Osteoblast (primary cell): Measurements from ENCODE around the gene ELAVL1. TPM values are rescaled to one million over a fixed set of nuclear protein-coding genes. Genes with fewer than 3 reads are reported as not detected.
A peak's percentile ranks its signal among the peaks of the same experiment; 100 is the strongest.
"Not testable (repeated sequence)": the region's sequence is repeated elsewhere in the genome, so short reads cannot be mapped to it uniquely, and the experiment has no call there.

Experiments
- DNase-seq: peaks from one replicate; pipeline ENCODE4 v3.0.0; 2011; ENCODE audit warnings: low spot score, mixed read lengths; ENCODE audit not compliant: insufficient read length; ENCODE audit errors: missing footprints
- H2AFZ ChIP-seq: 2 replicates; pipeline ENCODE4 v1.6.0; 2011; ENCODE audit warnings: mild to moderate bottlenecking, low read length
- H3K27ac ChIP-seq: 2 replicates; pipeline ENCODE4 v1.5.1; 2011; ENCODE audit warnings: mild to moderate bottlenecking, low read depth, low read length, moderate library complexity
- H3K27me3 ChIP-seq: 2 replicates; pipeline ENCODE4 v1.6.0; 2012; ENCODE audit warnings: mild to moderate bottlenecking, control low read depth, inconsistent platforms, low read length, moderate library complexity; ENCODE audit not compliant: insufficient read depth
- H3K36me3 ChIP-seq: 2 replicates; pipeline ENCODE4 v1.5.1; 2011; ENCODE audit warnings: mild to moderate bottlenecking, low read length, control low read depth, moderate library complexity; ENCODE audit not compliant: insufficient read depth
- H3K4me1 ChIP-seq: 2 replicates; pipeline ENCODE4 v1.5.1; 2011; ENCODE audit warnings: mild to moderate bottlenecking, low read length, control low read depth, moderate library complexity; ENCODE audit not compliant: insufficient read depth
- H3K4me2 ChIP-seq: 2 replicates; pipeline ENCODE4 v1.6.0; 2011; ENCODE audit warnings: mild to moderate bottlenecking, low read length; ENCODE audit not compliant: insufficient read depth
- H3K4me3 ChIP-seq: fragments of 200-600 bp; sonication (generic); 3 replicates; pipeline ENCODE4 v1.5.1; 2012; ENCODE audit warnings: mild to moderate bottlenecking, low read length, inconsistent platforms; ENCODE audit not compliant: insufficient read depth
- H3K79me2 ChIP-seq: 2 replicates; pipeline ENCODE4 v1.6.0; 2012; ENCODE audit warnings: mild to moderate bottlenecking, low read length, control low read depth, inconsistent platforms; ENCODE audit not compliant: insufficient read depth
- H3K9me3 ChIP-seq: 2 replicates; pipeline ENCODE4 v1.5.1; 2011; ENCODE audit warnings: low read depth, low read length, control low read depth
- H4K20me1 ChIP-seq: 2 replicates; pipeline ENCODE4 v1.6.0; 2012; ENCODE audit warnings: mild to moderate bottlenecking, low read length, control low read depth; ENCODE audit not compliant: insufficient read depth
- total RNA-seq: library from RNA; depleted of rRNA; stranded (reverse); fragments of >200 nt; gene quantifications from 2 replicates; pipeline ENCODE4 v1.2.3, GENCODE V29; 2012
- TF ChIP-seq, protein P1 (sequence below): IDR thresholded peaks from 2 replicates; pipeline ENCODE4 v1.5.1; 2011; ENCODE audit warnings: mild to moderate bottlenecking, low read depth, low read length, moderate library complexity; ENCODE audit errors: extremely low read depth

Gene ELAVL1
- total RNA-seq, 1 donor: 25.7 TPM

DNA sequence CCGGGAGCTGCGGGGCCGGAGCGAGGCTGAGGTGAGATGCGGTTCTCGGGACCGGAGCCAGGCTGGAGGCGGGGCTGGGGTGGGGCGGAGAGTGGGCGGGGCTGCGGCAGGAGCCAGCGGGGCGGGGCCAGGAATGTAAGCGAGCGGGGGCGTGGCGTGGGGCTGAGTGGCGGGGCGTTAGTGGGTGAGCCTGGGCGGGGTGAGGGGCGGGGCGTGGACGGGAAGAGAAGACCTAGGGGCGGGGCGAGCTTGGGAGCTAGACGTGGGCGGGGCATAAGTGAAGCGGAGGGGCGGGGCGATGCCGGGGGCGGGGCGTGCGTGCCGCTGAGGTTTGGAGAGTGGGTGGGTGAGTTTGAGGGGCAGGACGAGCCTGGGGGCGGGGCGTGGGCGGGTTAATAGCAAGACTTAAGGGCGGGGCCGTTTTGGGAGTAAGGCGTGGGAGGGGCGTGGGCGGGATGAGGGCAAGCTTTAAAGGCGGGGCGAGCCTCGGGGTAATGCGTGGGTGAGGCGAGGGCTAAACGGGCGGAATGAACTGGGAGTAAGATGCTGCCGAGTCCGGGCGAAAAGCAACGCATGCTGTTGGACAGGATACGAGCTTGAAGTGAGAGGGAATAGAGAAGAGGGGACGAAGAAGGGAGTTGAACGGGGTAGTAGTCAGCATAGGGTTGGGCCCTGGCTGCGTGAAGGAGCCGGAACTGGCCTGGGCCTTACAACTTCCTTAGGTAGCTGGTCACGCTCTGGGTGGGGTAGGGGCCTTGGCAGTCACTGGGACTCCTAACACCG lies 84.7 kb downstream of the ELAVL1 start:
- Histone ChIP-seq H3K79me2 (peaks cover 17% of the 10 kb centered on the region), H3K4me2 (peak overlapping the region; percentile 91), H2AFZ (peak overlapping the region; percentile 85), H3K9me3 (no peaks in the 10 kb centered on the region), H3K27me3 (peaks cover 20% of the 10 kb centered on the region), H3K27ac (peak overlapping the region; percentile 91), H4K20me1 (peaks cover 9% of the 10 kb centered on the region), H3K36me3 (peaks cover 14% of the 10 kb centered on the region), H3K4me1 (peaks cover 21% of the 10 kb centered on the region), H3K4me3 (peak overlapping the region; percentile 80)
- TF ChIP-seq, protein P1, sequence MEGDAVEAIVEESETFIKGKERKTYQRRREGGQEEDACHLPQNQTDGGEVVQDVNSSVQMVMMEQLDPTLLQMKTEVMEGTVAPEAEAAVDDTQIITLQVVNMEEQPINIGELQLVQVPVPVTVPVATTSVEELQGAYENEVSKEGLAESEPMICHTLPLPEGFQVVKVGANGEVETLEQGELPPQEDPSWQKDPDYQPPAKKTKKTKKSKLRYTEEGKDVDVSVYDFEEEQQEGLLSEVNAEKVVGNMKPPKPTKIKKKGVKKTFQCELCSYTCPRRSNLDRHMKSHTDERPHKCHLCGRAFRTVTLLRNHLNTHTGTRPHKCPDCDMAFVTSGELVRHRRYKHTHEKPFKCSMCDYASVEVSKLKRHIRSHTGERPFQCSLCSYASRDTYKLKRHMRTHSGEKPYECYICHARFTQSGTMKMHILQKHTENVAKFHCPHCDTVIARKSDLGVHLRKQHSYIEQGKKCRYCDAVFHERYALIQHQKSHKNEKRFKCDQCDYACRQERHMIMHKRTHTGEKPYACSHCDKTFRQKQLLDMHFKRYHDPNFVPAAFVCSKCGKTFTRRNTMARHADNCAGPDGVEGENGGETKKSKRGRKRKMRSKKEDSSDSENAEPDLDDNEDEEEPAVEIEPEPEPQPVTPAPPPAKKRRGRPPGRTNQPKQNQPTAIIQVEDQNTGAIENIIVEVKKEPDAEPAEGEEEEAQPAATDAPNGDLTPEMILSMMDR: no peak
- peak; percentile 100 for DNase-seq

DNA sequence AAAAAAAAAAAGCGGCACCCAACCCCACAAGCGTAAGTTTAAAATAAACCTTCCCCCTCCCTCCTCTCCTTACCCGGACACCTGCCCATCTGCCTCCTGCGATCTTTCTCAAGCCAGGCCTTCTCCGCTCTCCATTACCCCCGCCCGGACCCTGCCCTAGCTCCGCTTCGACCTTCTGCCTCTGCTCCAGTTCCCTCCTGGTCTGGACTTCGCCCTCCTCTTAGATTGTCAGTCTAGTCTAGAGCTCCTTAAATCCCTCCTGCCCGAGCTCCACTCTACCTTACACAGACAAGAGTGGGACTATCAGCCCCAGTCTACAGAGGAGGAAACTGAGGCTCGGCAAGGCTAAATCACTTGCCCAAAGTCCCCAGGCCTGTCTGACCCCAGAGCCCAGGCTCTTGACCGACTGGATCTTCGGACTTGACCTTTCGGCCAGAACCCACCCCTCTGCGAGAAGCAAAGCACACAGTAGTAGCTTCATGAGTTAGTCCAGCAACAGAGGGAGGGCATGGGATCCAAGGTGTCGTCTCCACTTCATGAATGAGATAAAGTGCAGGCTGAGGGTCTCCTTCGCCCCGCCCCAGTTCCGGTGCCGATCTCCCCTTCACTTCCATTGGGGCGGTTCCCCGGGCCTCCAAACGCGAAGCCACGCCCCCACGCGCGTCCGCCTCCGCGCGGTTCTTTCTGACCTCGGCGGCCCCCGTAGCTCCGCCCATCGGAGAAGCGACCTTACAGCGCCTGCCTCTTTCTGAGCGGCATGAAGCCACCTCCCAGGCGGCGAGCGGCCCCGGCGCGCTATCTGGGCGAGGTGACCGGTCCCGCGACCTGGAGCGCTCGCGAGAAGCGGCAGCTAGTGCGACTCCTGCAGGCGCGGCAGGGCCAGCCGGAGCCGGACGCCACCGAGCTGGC lies 85.6 kb downstream of the ELAVL1 start, which contains the start of gene SNAPC2:
Gene SNAPC2, plus strand, starts transcription at position 729 of the 909 bp plus-strand sequence. Its CDS starts 29 bp downstream, at position 758.
- H3K36me3 ChIP-seq: peaks cover 14% of the 10 kb centered on the region
- peak within 1 kb of the TSS; percentile 85 for H2AFZ ChIP-seq
- TF ChIP-seq, protein P1: no peak
- peaks cover 26% of the 10 kb centered on the region for H3K27me3 ChIP-seq
- DNase-seq: peak; percentile 100
- peak within 1 kb of the TSS; percentile 91 for H3K27ac ChIP-seq
- H3K4me1 ChIP-seq: peaks cover 21% of the 10 kb centered on the region
- peaks cover 17% of the 10 kb centered on the region for H3K79me2 ChIP-seq
- H3K9me3 ChIP-seq: no peaks in the 10 kb centered on the region
- H3K4me3 ChIP-seq: peak within 1 kb of the TSS; percentile 80
- H3K4me2 ChIP-seq: peak within 1 kb of the TSS; percentile 91
- peaks cover 9% of the 10 kb centered on the region for H4K20me1 ChIP-seq

DNA sequence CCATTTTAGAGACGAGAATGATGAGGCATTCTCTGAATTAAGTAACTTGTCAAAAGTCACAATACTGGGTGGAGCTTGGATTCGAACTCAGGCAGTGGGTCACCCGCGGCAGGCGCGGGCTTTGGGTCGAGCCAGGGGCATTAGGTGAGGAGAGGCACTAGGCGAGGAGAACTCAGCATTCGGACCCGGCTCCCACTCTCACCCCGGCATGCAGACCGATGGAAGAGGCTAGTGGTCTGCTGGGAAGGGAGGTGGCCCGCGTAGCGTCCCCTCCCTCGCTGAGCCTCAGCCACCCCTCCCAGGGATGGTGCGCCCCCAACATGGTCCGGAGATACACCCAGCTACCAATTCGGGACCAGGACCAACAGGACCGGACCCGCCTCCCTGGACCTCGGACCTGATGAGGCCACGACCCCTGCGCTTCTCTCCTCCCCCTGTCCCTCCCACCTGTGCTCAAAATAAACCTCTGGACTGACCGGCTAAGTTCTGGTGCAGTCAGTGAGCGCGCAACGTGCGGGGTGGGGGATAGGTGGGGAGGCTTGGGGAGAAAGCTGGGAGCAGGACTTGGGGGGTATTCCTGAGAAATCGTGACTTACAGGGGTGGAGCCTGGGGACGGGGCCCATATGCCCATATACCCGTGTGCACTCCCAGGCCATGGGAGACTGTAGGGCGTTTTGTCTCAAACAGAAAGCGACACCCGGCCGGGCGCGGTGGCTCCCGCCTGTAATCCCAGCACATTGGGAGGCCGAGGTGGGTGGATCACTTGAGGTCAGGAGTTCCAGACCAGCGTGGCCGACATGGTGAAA lies 86.6 kb downstream of the ELAVL1 start:
- Histone ChIP-seq H3K4me3 (no peak overlapping the region), H3K4me2 (no peak overlapping the region)

DNA sequence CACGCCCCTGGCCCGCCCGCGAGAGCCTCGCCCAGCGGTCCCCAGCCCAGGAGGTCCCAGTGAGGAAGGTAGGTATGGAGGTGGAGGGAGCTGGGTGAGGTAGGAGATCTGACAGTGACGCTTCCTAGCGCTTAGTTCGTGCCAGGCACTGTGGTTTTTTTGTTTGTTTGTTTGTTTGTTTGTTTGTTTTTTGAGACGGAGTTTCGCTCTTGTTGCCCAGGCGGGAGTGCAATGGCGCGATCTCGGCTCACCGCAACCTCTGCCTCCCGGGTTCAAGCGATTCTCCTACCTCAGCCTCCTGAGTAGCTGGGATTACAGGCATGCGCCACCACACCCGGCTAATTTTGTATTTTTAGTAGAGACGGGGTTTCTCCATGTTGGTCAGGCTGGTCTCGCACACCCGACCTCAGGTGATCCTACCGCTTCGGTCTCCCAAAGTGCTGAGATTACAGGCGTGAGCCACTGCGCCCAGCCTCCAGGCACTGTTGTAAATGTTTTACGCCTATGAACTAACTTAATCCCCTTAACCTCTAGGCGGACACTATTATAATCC lies 87.3 kb downstream of the ELAVL1 start:
- H3K27ac ChIP-seq, H2AFZ ChIP-seq, H4K20me1 ChIP-seq, DNase-seq, H3K9me3 ChIP-seq: not testable (repeated sequence)
- Histone ChIP-seq H3K79me2 (peaks cover 15% of the 10 kb centered on the region), H3K4me3 (peak overlapping the region; percentile 63), H3K4me1 (peaks cover 21% of the 10 kb centered on the region), H3K36me3 (peaks cover 14% of the 10 kb centered on the region), H3K27me3 (peaks cover 26% of the 10 kb centered on the region), H3K4me2 (peak overlapping the region; percentile 77)

More for the DNA sequence above, 86.6 kb downstream of the ELAVL1 start:
- H3K4me1 ChIP-seq: peaks cover 21% of the 10 kb centered on the region
- peaks cover 14% of the 10 kb centered on the region for H3K36me3 ChIP-seq
- H3K27ac ChIP-seq: no peak overlapping the region
- H2AFZ ChIP-seq: no peak overlapping the region
- peaks cover 9% of the 10 kb centered on the region for H4K20me1 ChIP-seq
- peaks cover 17% of the 10 kb centered on the region for H3K79me2 ChIP-seq
- TF ChIP-seq, protein P1: no peak
- peaks cover 26% of the 10 kb centered on the region for H3K27me3 ChIP-seq
- no peaks in the 10 kb centered on the region for H3K9me3 ChIP-seq
- DNase-seq: peak; percentile 73
